Keratinocyte (primary cell): ENCODE measurements around the gene TJP2. TPM values are rescaled to one million over a fixed set of nuclear protein-coding genes. Genes with fewer than 3 reads are reported as not detected.
"Not testable (repeated sequence)": the region's sequence is repeated elsewhere in the genome, so short reads cannot be mapped to it uniquely, and the experiment has no call there.

ENCODE experiments used
- DNase-seq: peaks from one replicate; pipeline ENCODE4 v3.0.0-alpha.2; 2011; ENCODE audit warnings: low read depth, missing footprints, low spot score
- FAIRE-seq: peaks from 2 replicates; lab custom pipeline; 2011; peaks lifted over from hg19 to GRCh38; lab: Jason Lieb, UNC
- H2AFZ ChIP-seq: 2 replicates; pipeline ENCODE4 v1.6.0; 2012; ENCODE audit warnings: low read length, control low read depth, inconsistent platforms; ENCODE audit not compliant: control insufficient read depth
- H3K27ac ChIP-seq: 2 replicates; pipeline ENCODE4 v1.5.1; 2011; ENCODE audit warnings: low read length; ENCODE audit not compliant: control insufficient read depth, insufficient read depth
- H3K27me3 ChIP-seq: 3 replicates; pipeline ENCODE4 v1.6.0; 2011; ENCODE audit warnings: low read length; ENCODE audit not compliant: control insufficient read depth, insufficient read depth; ENCODE audit errors: extremely low read depth
- H3K36me3 ChIP-seq, 2 experiments: 2 replicates in 1 of 2; 3 replicates in 1 of 2; pipeline ENCODE4 v1.5.1; 2011; ENCODE audit warnings: low read length in 2 of 2, mild to moderate bottlenecking in 1 of 2; ENCODE audit not compliant: control insufficient read depth in 2 of 2, insufficient read depth in 2 of 2; ENCODE audit errors: extremely low read depth in 1 of 2
- H3K4me1 ChIP-seq: 3 replicates; pipeline ENCODE4 v1.5.1; 2011; ENCODE audit warnings: low read length; ENCODE audit not compliant: control insufficient read depth, insufficient read depth; ENCODE audit errors: extremely low read depth
- H3K4me2 ChIP-seq: 3 replicates; pipeline ENCODE4 v1.6.0; 2011; ENCODE audit warnings: low read depth, low read length; ENCODE audit not compliant: control insufficient read depth, insufficient read depth; ENCODE audit errors: extremely low read depth
- H3K4me3 ChIP-seq, 3 experiments: fragments of 200-600 bp in 1 of 3; sonication (generic) in 1 of 3; 2 replicates in 2 of 3; 3 replicates in 1 of 3; pipeline ENCODE4 v1.5.1; 2011 to 2016; ENCODE audit warnings: low read length in 3 of 3, mild to moderate bottlenecking in 3 of 3, control low read depth in 2 of 3, inconsistent platforms in 1 of 3, low read depth in 1 of 3, mixed read lengths in 1 of 3, mixed run types in 1 of 3, moderate library complexity in 1 of 3; ENCODE audit not compliant: control insufficient read depth in 2 of 3, insufficient read depth in 2 of 3; ENCODE audit errors: extremely low read depth in 1 of 3
- H3K79me2 ChIP-seq: 2 replicates; pipeline ENCODE4 v1.6.0; 2012; ENCODE audit warnings: low read length; ENCODE audit not compliant: control insufficient read depth, insufficient read depth
- H3K9ac ChIP-seq: 3 replicates; pipeline ENCODE4 v1.6.0; 2011; ENCODE audit warnings: low read length; ENCODE audit not compliant: control insufficient read depth, insufficient read depth; ENCODE audit errors: extremely low read depth
- H3K9me1 ChIP-seq: 3 replicates; pipeline ENCODE4 v1.6.0; 2011; ENCODE audit warnings: low read length; ENCODE audit not compliant: control insufficient read depth, insufficient read depth; ENCODE audit errors: extremely low read depth
- H3K9me3 ChIP-seq: 2 replicates; pipeline ENCODE4 v1.5.1; 2012; ENCODE audit warnings: low read depth, low read length; ENCODE audit not compliant: control insufficient read depth
- H4K20me1 ChIP-seq: 3 replicates; pipeline ENCODE4 v1.6.0; 2011; ENCODE audit warnings: low read length; ENCODE audit not compliant: control insufficient read depth, insufficient read depth; ENCODE audit errors: extremely low read depth
- EZH2 ChIP-seq: IDR thresholded peaks from one replicate; pipeline ENCODE4 v1.6.1; 2012; ENCODE audit warnings: inconsistent platforms, mild to moderate bottlenecking, low read length, moderate library complexity
- dilution Hi-C: fragments of 300-500 bp; cut with MboI; formaldehyde crosslinking; loops from one replicate; pipeline ENCODE4 v1.7.0; 2020; ENCODE audit warnings: low sequenced_read_pairs; ENCODE audit not compliant: extremely low pct_ligation_motif_present
- polyA plus RNA-seq, 5 experiments: library from polyadenylated mRNA; depleted of rRNA in 3 of 5; stranded (reverse) in 3 of 5; stranded (forward) in 1 of 5; unstranded in 1 of 5; fragments of >200 nt; gene quantifications; 1 replicate in 1 of 5; 2 replicates in 3 of 5; 3 replicates in 1 of 5; pipeline versions ENCODE4 v1.2.1 to v1.2.3, GENCODE V29; 2011 to 2012; ENCODE audit warnings: missing spikeins in 2 of 5, low read depth in 1 of 5, low replicate concordance in 1 of 5
- TF ChIP-seq, protein P1 (sequence below), 3 experiments: IDR thresholded peaks in 1 of 3; conservative IDR thresholded peaks in 1 of 3; optimal IDR thresholded peaks in 1 of 3; 2 replicates in 2 of 3; 3 replicates in 1 of 3; pipeline versions ENCODE3 to v1.5.1; 2011; ENCODE audit warnings: low read length in 3 of 3, mild to moderate bottlenecking in 3 of 3, moderate library complexity in 2 of 3, control low read depth in 1 of 3, inconsistent platforms in 1 of 3; ENCODE audit not compliant: insufficient read depth in 2 of 3; ENCODE audit errors: extremely low read depth in 1 of 3

The TJP2 gene
- polyA plus RNA-seq, 1 donor (not counting 4 experiments of a cell fraction or from before 2014, with no cell fraction given), result 74.8 TPM

- no peaks in the 10 kb centered on the region for H3K36me3 ChIP-seq
- no peaks in the 10 kb centered on the region for H3K9me3 ChIP-seq
- no peak overlapping the region for H3K4me3 ChIP-seq
- H3K9ac ChIP-seq, result no peak overlapping the region
- H3K4me1 ChIP-seq, result no peaks in the 10 kb centered on the region
- dilution Hi-C loops, result no loop called here
- no peak overlapping the region for H2AFZ ChIP-seq
- H3K79me2 ChIP-seq, result no peaks in the 10 kb centered on the region
- FAIRE-seq, result no peak
- TF ChIP-seq, protein P1, sequence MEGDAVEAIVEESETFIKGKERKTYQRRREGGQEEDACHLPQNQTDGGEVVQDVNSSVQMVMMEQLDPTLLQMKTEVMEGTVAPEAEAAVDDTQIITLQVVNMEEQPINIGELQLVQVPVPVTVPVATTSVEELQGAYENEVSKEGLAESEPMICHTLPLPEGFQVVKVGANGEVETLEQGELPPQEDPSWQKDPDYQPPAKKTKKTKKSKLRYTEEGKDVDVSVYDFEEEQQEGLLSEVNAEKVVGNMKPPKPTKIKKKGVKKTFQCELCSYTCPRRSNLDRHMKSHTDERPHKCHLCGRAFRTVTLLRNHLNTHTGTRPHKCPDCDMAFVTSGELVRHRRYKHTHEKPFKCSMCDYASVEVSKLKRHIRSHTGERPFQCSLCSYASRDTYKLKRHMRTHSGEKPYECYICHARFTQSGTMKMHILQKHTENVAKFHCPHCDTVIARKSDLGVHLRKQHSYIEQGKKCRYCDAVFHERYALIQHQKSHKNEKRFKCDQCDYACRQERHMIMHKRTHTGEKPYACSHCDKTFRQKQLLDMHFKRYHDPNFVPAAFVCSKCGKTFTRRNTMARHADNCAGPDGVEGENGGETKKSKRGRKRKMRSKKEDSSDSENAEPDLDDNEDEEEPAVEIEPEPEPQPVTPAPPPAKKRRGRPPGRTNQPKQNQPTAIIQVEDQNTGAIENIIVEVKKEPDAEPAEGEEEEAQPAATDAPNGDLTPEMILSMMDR (optimal IDR thresholded peaks at IDR 0.05 in 1 of 3, IDR thresholded peaks at IDR 0.05 in 1 of 3, conservative IDR thresholded peaks at IDR 0.05 in 1 of 3; ENCODE audit: extremely low read depth in 1 of 3, insufficient read depth in 2 of 3, low read length in 3 of 3), result no peak
- TF ChIP-seq EZH2, result no peak
- no peak for DNase-seq
- no peaks in the 10 kb centered on the region for H4K20me1 ChIP-seq
- H3K27me3 ChIP-seq, result no peaks in the 10 kb centered on the region
- no peaks in the 10 kb centered on the region for H3K9me1 ChIP-seq
- H3K4me2 ChIP-seq, result no peak overlapping the region
- H3K27ac ChIP-seq, result no peak overlapping the region
Observed at GRCh38 chr9:69299826-69300225, 125.7 kb downstream of the TJP2 start.

DNA sequence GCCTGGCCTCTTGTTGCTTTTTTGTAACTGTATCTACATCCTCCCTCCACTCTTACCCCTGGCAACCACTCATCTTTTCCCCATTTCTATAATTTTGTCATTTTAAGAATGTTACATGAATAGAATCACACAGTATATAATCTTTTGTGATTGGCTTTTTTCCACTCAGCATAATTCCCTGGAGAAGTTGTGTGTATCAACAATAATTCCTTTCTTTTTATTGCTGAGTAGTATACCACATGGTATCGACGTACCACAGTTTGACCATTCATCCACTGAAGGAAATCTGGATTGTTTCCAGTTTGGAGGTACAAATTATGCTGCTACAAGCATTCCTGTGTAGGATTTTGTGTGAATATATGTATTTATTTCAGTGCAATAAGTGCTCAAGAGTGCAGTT lies 129.3 kb downstream of the TJP2 start:
- DNase-seq (no peak), FAIRE-seq (no peak)
- no peaks in the 10 kb centered on the region for H3K9me3 ChIP-seq
- no peak overlapping the region for H3K27ac ChIP-seq
- no peaks in the 10 kb centered on the region for H3K27me3 ChIP-seq
- no peak overlapping the region for H3K4me3 ChIP-seq
- H3K9me1 ChIP-seq, result no peaks in the 10 kb centered on the region
- H3K4me1 ChIP-seq, result no peaks in the 10 kb centered on the region
- dilution Hi-C loops, result no loop called here
- no peak for TF ChIP-seq EZH2
- TF ChIP-seq, protein P1 (optimal IDR thresholded peaks at IDR 0.05 in 1 of 3, IDR thresholded peaks at IDR 0.05 in 1 of 3, conservative IDR thresholded peaks at IDR 0.05 in 1 of 3; ENCODE audit: extremely low read depth in 1 of 3, insufficient read depth in 2 of 3, low read length in 3 of 3), result no peak
- no peak overlapping the region for H2AFZ ChIP-seq
- H3K79me2 ChIP-seq, result no peaks in the 10 kb centered on the region
- no peaks in the 10 kb centered on the region for H3K36me3 ChIP-seq
- H4K20me1 ChIP-seq, result no peaks in the 10 kb centered on the region
- no peak overlapping the region for H3K4me2 ChIP-seq
- H3K9ac ChIP-seq, result no peak overlapping the region

DNA sequence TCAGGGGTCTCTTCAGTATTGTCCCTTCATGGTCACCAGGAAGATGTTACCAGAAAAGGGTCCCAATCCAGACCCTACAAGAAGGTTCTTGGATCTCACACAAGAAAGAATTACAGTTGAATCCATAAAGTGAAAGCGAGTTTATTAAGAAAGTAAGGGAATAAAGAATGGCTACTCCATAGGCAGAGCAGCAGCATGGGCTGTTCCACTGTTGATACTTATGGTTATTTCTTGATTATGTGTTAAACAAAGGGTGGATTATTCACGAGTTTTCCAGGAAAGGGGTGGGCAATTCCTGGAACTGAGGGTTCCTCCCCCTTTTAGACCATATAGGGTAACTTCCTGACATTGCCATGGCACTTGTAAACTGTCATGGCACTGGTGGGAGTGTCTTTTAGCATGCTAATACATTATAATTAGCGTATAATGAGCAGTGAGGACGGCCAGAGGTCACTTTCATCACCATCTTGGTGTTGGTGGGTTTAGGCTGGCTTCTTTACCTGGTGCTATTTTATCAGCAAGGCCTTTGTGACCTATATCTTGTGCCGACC lies 132.9 kb downstream of the TJP2 start:
- H4K20me1 ChIP-seq, H3K9ac ChIP-seq, H3K4me1 ChIP-seq, H3K9me1 ChIP-seq, H3K4me3 ChIP-seq, dilution Hi-C loops, H3K79me2 ChIP-seq, H3K4me2 ChIP-seq, DNase-seq, H2AFZ ChIP-seq, H3K27me3 ChIP-seq, H3K27ac ChIP-seq, H3K36me3 ChIP-seq, H3K9me3 ChIP-seq: not testable (repeated sequence)
- peak; percentile 49 for FAIRE-seq
